GM21360 (cell line): Measurements from ENCODE around the gene INTS3.

ENCODE experiments used
- ATAC-seq: cut with Tn5 transposase; IDR thresholded peaks from one replicate; pipeline ENCODE4 v1.9.1; 2021; ENCODE audit warnings: mild to moderate bottlenecking, moderate library complexity; ENCODE audit not compliant: unreplicated experiment

The INTS3 gene

GRCh38 chr1:153727463-153728304, at the start of gene INTS3:
Gene INTS3 (plus strand): TSS chr1:153728050. CDS start chr1:153728635, 585 bp downstream.
- peak; percentile 84 for ATAC-seq

GRCh38 chr1:153678519-153679336, 49.1 kb upstream of the INTS3 start, which contains the start of gene NPR1:
Gene NPR1 (plus strand): TSS chr1:153678688. CDS start chr1:153679109, 421 bp downstream.
- ATAC-seq, result no peak

- no peak for ATAC-seq
Observed at GRCh38 chr1:153679337-153680119, 48.3 kb upstream of the INTS3 start.

- no peak for ATAC-seq
Observed at GRCh38 chr1:153680120-153680403, 47.8 kb upstream of the INTS3 start.

GRCh38 chr1:153682730-153683129, 45.1 kb upstream of the INTS3 start:
- ATAC-seq, result no peak

GRCh38 chr1:153683854-153684253, 44.0 kb upstream of the INTS3 start:
- no peak for ATAC-seq

GRCh38 chr1:153684892-153685291, 43.0 kb upstream of the INTS3 start:
- ATAC-seq, result no peak

- ATAC-seq, result no peak
Observed at GRCh38 chr1:153685544-153686340, 42.1 kb upstream of the INTS3 start.

GRCh38 chr1:153687346-153688125, 40.3 kb upstream of the INTS3 start:
- no peak for ATAC-seq

GRCh38 chr1:153688276-153688675, 39.6 kb upstream of the INTS3 start:
- ATAC-seq, result no peak

- no peak for ATAC-seq
Observed at GRCh38 chr1:153688736-153689328, 39.0 kb upstream of the INTS3 start.

- ATAC-seq, result no peak
Observed at GRCh38 chr1:153693466-153693865, 34.4 kb upstream of the INTS3 start.

GRCh38 chr1:153696741-153697140, 31.1 kb upstream of the INTS3 start:
- ATAC-seq, result no peak

GRCh38 chr1:153697191-153698019, 30.4 kb upstream of the INTS3 start:
- ATAC-seq, result no peak

GRCh38 chr1:153698020-153698922, 29.6 kb upstream of the INTS3 start:
- no peak for ATAC-seq

GRCh38 chr1:153698923-153699714, 28.7 kb upstream of the INTS3 start:
- no peak for ATAC-seq

- ATAC-seq, result no peak
Observed at GRCh38 chr1:153699768-153700167, 28.1 kb upstream of the INTS3 start.
